Esophagus squamous epithelium (tissue), 4 donors: ENCODE data around the gene KCNJ18.
"Not testable (repeated sequence)": the region's sequence is repeated elsewhere in the genome, so short reads cannot be mapped to it uniquely, and the experiment has no call there.

ENCODE experiments used
- CTCF ChIP-seq, 6 experiments: fragments of 450-650 bp in 4 of 6; fragments of 200-600 bp in 2 of 6; sonication (generic) in 2 of 6; IDR thresholded peaks; one replicate each; pipeline ENCODE4 v1.5.1; 2016 to 2019; ENCODE audit warnings: antibody characterized with exemption in 6 of 6, mild to moderate bottlenecking in 4 of 6, moderate library complexity in 4 of 6
- POLR2A ChIP-seq, 4 donors: fragments of 450-650 bp; IDR thresholded peaks; one replicate each; pipeline ENCODE4 v1.6.1; 2017; ENCODE audit warnings: antibody characterized with exemption in 4 of 4, mild to moderate bottlenecking in 4 of 4, moderate library complexity in 3 of 4

GRCh38 chr17:21661455-21661854 lies 30.9 kb upstream of the KCNJ18 start:
- not testable (repeated sequence) for TF ChIP-seq CTCF, POLR2A (IDR thresholded peaks at IDR 0.05)
